Right lobe of liver (tissue), 6 donors: Measurements from ENCODE around the gene TBC1D19. TPM values are rescaled to one million over a fixed set of nuclear protein-coding genes. Genes with fewer than 3 reads are reported as not detected.

Experiments used
- ATAC-seq, 4 donors: fragments of 200-7000 bp; cut with Tn5 transposase; one replicate each; pipeline ENCODE4 v1.9.1; 2020; ENCODE audit warnings: mild to moderate bottlenecking in 4 of 4, moderate library complexity in 4 of 4
- DNase-seq, 3 donors: peaks; one replicate each; pipeline ENCODE4 v3.0.0-alpha.2; 2020
- H3K27ac ChIP-seq, 3 donors: fragments of 200-600 bp; one replicate each; pipeline ENCODE4 v1.8.0; 2022
- H3K27me3 ChIP-seq, 2 donors: fragments of 200-600 bp; one replicate each; pipeline ENCODE4 v1.8.0; 2022
- H3K36me3 ChIP-seq, 4 donors: fragments of 200-600 bp; sonication (generic) in 1 of 4; one replicate each; pipeline versions ENCODE4 v1.5.1 to v1.8.0; 2017 to 2022; ENCODE audit warnings: control low read depth in 1 of 4
- H3K4me1 ChIP-seq, 4 donors: fragments of 200-600 bp; sonication (generic) in 1 of 4; one replicate each; pipeline versions ENCODE4 v1.5.1 to v1.8.0; 2017 to 2022; ENCODE audit warnings: control low read depth in 1 of 4
- H3K4me3 ChIP-seq, 3 donors: fragments of 200-600 bp; one replicate each; pipeline ENCODE4 v1.8.0; 2022
- H3K9me3 ChIP-seq, 4 donors: fragments of 200-600 bp; sonication (generic) in 1 of 4; one replicate each; pipeline versions ENCODE4 v1.5.1 to v1.8.0; 2017 to 2022; ENCODE audit warnings: control low read depth in 1 of 4
- POLR2A ChIP-seq: fragments of 450-650 bp; IDR thresholded peaks from one replicate; pipeline ENCODE4 v1.6.1; 2017; ENCODE audit warnings: antibody characterized with exemption, mild to moderate bottlenecking
- WGBS: methylation state at CpG from one replicate; pipeline ENCODE4 v1.1.6; 2018; ENCODE audit warnings: low coverage, low lambda C conversion rate; ENCODE audit not compliant: insufficient coverage; ENCODE audit errors: missing lambda C conversion rate; 5-methylcytosine and 5-hydroxymethylcytosine counted together
- intact Hi-C, 2 donors: fragments of 100-400 bp; cut with DNase I; formaldehyde crosslinking; loops; one replicate each; pipeline versions ENCODE4 v1.11.2 to v1.14.1; 2022
- total RNA-seq, 6 experiments: library from RNA; depleted of rRNA in 2 of 6; stranded (reverse); fragments of >200 nt in 2 of 6; fragmentation: NEBNext Ultra II Directional in 3 of 6; extraction: Animal tissue kit (Norgen Biotek cat#: 25700) in 3 of 6; gene quantifications; one replicate each; pipeline versions ENCODE4 v1.1.0 to v1.2.4, GENCODE V29; 2016 to 2023
- TF ChIP-seq, protein P1 (sequence below), 4 donors: fragments of 200-600 bp in 3 of 4; fragments of 450-650 bp in 1 of 4; IDR thresholded peaks; one replicate each; pipeline versions ENCODE4 v1.5.1 to v1.8.0; 2016 to 2022; ENCODE audit warnings: antibody characterized with exemption in 4 of 4, mild to moderate bottlenecking in 2 of 4
- donor health status: DM: no; HTN: yes; CAD: no.
- donor health status: DM: no; HTN: no; CAD: no.
- donor health status: DM: no; HTN: no; CAD: no.
- donor health status: DM: no; HTN: yes; CAD: no.
- donor health status: DM: no; HTN: yes; CAD: no.

Gene TBC1D19
- total RNA-seq, 6 experiments from 2014 or later = 1.8 to 5.3 (median 2.4) TPM

GRCh38 chr4:26787461-26788340 lies 203.8 kb downstream of the TBC1D19 start:
- TF ChIP-seq POLR2A = no peak
- TF ChIP-seq, protein P1, sequence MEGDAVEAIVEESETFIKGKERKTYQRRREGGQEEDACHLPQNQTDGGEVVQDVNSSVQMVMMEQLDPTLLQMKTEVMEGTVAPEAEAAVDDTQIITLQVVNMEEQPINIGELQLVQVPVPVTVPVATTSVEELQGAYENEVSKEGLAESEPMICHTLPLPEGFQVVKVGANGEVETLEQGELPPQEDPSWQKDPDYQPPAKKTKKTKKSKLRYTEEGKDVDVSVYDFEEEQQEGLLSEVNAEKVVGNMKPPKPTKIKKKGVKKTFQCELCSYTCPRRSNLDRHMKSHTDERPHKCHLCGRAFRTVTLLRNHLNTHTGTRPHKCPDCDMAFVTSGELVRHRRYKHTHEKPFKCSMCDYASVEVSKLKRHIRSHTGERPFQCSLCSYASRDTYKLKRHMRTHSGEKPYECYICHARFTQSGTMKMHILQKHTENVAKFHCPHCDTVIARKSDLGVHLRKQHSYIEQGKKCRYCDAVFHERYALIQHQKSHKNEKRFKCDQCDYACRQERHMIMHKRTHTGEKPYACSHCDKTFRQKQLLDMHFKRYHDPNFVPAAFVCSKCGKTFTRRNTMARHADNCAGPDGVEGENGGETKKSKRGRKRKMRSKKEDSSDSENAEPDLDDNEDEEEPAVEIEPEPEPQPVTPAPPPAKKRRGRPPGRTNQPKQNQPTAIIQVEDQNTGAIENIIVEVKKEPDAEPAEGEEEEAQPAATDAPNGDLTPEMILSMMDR (IDR thresholded peaks at IDR 0.05) = peak; percentile 29 to 43 (median 36)
- ATAC-seq = peak; percentile 72 to 93 (median 81)
- H3K9me3 ChIP-seq = no peaks in the 10 kb centered on the region
- intact Hi-C loops = no loop called here
- H3K4me1 ChIP-seq = no peaks in the 10 kb centered on the region
- H3K36me3 ChIP-seq = no peaks in the 10 kb centered on the region
- no peak overlapping the region for H3K4me3 ChIP-seq
- no peaks in the 10 kb centered on the region for H3K27me3 ChIP-seq
- no peak overlapping the region for H3K27ac ChIP-seq
- peak in 1 of 3 donors; percentile 70 for DNase-seq
- WGBS = 30% methylated on average over 11 of the region's 11 CpGs

- intact Hi-C loops = no loop called here
- Histone ChIP-seq H3K4me1 (no peaks in the 10 kb centered on the region), H3K9me3 (no peaks in the 10 kb centered on the region), H3K36me3 (no peaks in the 10 kb centered on the region), H3K27ac (no peak overlapping the region), H3K4me3 (no peak overlapping the region), H3K27me3 (no peaks in the 10 kb centered on the region)
- peak in 1 of 4 donors; percentile 23 for ATAC-seq
- no peak for TF ChIP-seq POLR2A
- TF ChIP-seq, protein P1 (IDR thresholded peaks at IDR 0.05) = no peak
- DNase-seq = no peak
- 42% methylated on average over 1 of the region's 1 CpG for WGBS
Measured at GRCh38 chr4:26788341-26788733, 204.5 kb downstream of the TBC1D19 start.

DNA sequence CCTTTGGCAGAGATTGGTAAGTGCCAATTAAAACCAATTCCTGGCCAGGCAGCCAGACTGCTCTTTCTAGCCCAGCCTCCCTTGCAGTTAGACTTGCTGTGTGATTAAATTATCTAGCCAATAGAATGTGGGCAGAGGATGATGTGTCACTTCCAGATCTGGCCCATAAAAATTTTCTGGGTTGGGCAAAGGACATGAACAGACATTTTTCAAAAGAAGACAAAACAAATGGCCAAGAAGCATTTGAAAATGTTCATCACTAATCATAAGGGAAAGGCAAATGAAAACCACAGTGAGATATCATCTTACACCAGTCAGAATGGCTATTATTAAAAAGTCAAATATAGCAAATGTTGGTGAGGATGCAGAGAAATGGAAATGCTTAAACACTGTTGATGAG lies 205.3 kb downstream of the TBC1D19 start:
- Histone ChIP-seq H3K27me3 (no peaks in the 10 kb centered on the region), H3K4me3 (no peak overlapping the region), H3K27ac (no peak overlapping the region), H3K9me3 (no peaks in the 10 kb centered on the region), H3K36me3 (no peaks in the 10 kb centered on the region), H3K4me1 (no peaks in the 10 kb centered on the region)
- DNase-seq (no peak), ATAC-seq (no peak)
- TF ChIP-seq, protein P1 (IDR thresholded peaks at IDR 0.05) = no peak
- TF ChIP-seq POLR2A = no peak
- intact Hi-C loops = no loop called here

- ATAC-seq (no peak), DNase-seq (no peak)
- H3K4me1 ChIP-seq = no peaks in the 10 kb centered on the region
- TF ChIP-seq POLR2A = no peak
- TF ChIP-seq, protein P1 (IDR thresholded peaks at IDR 0.05) = no peak
- H3K9me3 ChIP-seq = no peaks in the 10 kb centered on the region
- no peak overlapping the region for H3K27ac ChIP-seq
- intact Hi-C loops = no loop called here
- no peaks in the 10 kb centered on the region for H3K27me3 ChIP-seq
- H3K4me3 ChIP-seq = no peak overlapping the region
- H3K36me3 ChIP-seq = no peaks in the 10 kb centered on the region
- 92% methylated on average over 3 of the region's 3 CpGs for WGBS
Measured at GRCh38 chr4:26791346-26791745, 207.5 kb downstream of the TBC1D19 start.
